GM13977 (cell line): ENCODE data around the gene PHACTR1.

Experiments used
- DNase-seq: peaks from one replicate; pipeline ENCODE4 v3.0.0; 2012; ENCODE audit warnings: low spot score
- CTCF ChIP-seq: IDR thresholded peaks from 2 replicates; pipeline ENCODE4 v1.5.1; 2012; ENCODE audit warnings: mild to moderate bottlenecking, control low read depth; ENCODE audit not compliant: insufficient read depth; ENCODE audit errors: extremely low read depth, missing control alignments
- in situ Hi-C: fragments of 300-500 bp; cut with MboI; formaldehyde crosslinking; loops from one replicate; pipeline ENCODE4 v1.12.0; 2022; ENCODE audit warnings: low sequenced_read_pairs, low pct_unique_long_range_greater_than_20kb, mixed read lengths, inconsistent platforms; ENCODE audit not compliant: unreplicated experiment

The PHACTR1 gene

GRCh38 chr6:12884983-12885382, 168.4 kb downstream of the PHACTR1 start:
- TF ChIP-seq CTCF, result no peak
- no peak for DNase-seq
- in situ Hi-C loops, result no loop called here

GRCh38 chr6:12886961-12887775, 170.6 kb downstream of the PHACTR1 start:
- no peak for TF ChIP-seq CTCF
- DNase-seq, result no peak
- in situ Hi-C loops, result no loop called here

- peak; percentile 48 for TF ChIP-seq CTCF
- no peak for DNase-seq
- in situ Hi-C loops, result no loop called here
Measured at GRCh38 chr6:12890171-12890790, 173.7 kb downstream of the PHACTR1 start.

- in situ Hi-C loops, result no loop called here
- no peak for TF ChIP-seq CTCF
- no peak for DNase-seq
Measured at GRCh38 chr6:12891595-12891994, 175.0 kb downstream of the PHACTR1 start.

- no peak for DNase-seq
- TF ChIP-seq CTCF, result no peak
- in situ Hi-C loops, result no loop called here
Measured at GRCh38 chr6:12892151-12892550, 175.6 kb downstream of the PHACTR1 start.

- DNase-seq, result no peak
- TF ChIP-seq CTCF, result no peak
- in situ Hi-C loops, result no loop called here
Measured at GRCh38 chr6:12893036-12893435, 176.5 kb downstream of the PHACTR1 start.
